H1 (cell line): Measurements from ENCODE around the gene KIF21A. TPM values are rescaled to one million over a fixed set of nuclear protein-coding genes. Genes with fewer than 3 reads are reported as not detected.

ENCODE experiments used
- ATF2 ChIP-seq: IDR thresholded peaks from 2 replicates; pipeline ENCODE4 v1.6.1; 2012; ENCODE audit warnings: low read length, inconsistent platforms
- CHD7 ChIP-seq: fragments of 300-600 bp; sonication (generic); IDR thresholded peaks from 2 replicates; pipeline ENCODE4 v1.7.1; 2012; ENCODE audit warnings: low read length, moderate library complexity, mild to moderate bottlenecking, inconsistent platforms; ENCODE audit not compliant: insufficient replicate concordance
- EZH2 ChIP-seq: fragments of 200-600 bp; sonication (generic); IDR thresholded peaks from 2 replicates; pipeline ENCODE4 v1.7.1; 2012; ENCODE audit warnings: low read depth, mild to moderate bottlenecking, moderate library complexity, low read length, inconsistent platforms; ENCODE audit not compliant: severe bottlenecking
- MAFK ChIP-seq: IDR thresholded peaks from 2 replicates; pipeline ENCODE4 v1.6.1; 2012; ENCODE audit warnings: low read depth, mild to moderate bottlenecking, improper control_type of control experiment, low read length
- POLR2AphosphoS5 ChIP-seq: IDR thresholded peaks from 2 replicates; pipeline ENCODE4 v1.6.1; 2011; ENCODE audit warnings: low read depth, low read length
- RXRA ChIP-seq: IDR thresholded peaks from 2 replicates; pipeline ENCODE4 v1.6.1; 2011; ENCODE audit warnings: low read depth, mild to moderate bottlenecking, low read length, moderate library complexity; ENCODE audit not compliant: insufficient read depth
- SAP30 ChIP-seq: fragments of 300-600 bp; sonication (generic); IDR thresholded peaks from 2 replicates; pipeline ENCODE4 v1.7.1; 2012; ENCODE audit warnings: low read length, moderate library complexity, mild to moderate bottlenecking, inconsistent platforms; ENCODE audit not compliant: insufficient read depth, insufficient replicate concordance
- polyA plus RNA-seq, 7 experiments: library from polyadenylated mRNA; depleted of rRNA in 3 of 7; stranded (reverse) in 5 of 7; unstranded in 2 of 7; fragments of >200 nt in 5 of 7; fragments of 200-250 nt in 2 of 7; gene quantifications; 1 replicate in 5 of 7; 2 replicates in 1 of 7; 4 replicates in 1 of 7; pipeline versions ENCODE4 v1.2.1 to v1.2.3, GENCODE V29; 2011 to 2013; ENCODE audit warnings: missing spikeins in 2 of 7, mixed read lengths in 2 of 7
- total RNA-seq: library from RNA; stranded (reverse); fragmentation: NEBNext Ultra II Directional; extraction: Animal tissue kit (Norgen Biotek cat#: 25700); gene quantifications from 2 replicates; pipeline ENCODE4 v1.2.1, GENCODE V29; 2021

KIF21A gene
- total and polyA plus RNA-seq, 2 of the 8 experiments (the other 6 are each of a cell fraction or from before 2014, with no cell fraction given) = 10.0 to 26.0 TPM

GRCh38 chr12:39359645-39360044 lies 83.3 kb downstream of the KIF21A start (continued):
- TF ChIP-seq RXRA = no peak
- TF ChIP-seq ATF2 = no peak
- no peak for TF ChIP-seq MAFK
- TF ChIP-seq POLR2AphosphoS5 = no peak
- TF ChIP-seq EZH2 = no peak
- TF ChIP-seq CHD7 = no peak
- no peak for TF ChIP-seq SAP30
